ENCODE data around the gene DHRS7.

Gene DHRS7

DNA sequence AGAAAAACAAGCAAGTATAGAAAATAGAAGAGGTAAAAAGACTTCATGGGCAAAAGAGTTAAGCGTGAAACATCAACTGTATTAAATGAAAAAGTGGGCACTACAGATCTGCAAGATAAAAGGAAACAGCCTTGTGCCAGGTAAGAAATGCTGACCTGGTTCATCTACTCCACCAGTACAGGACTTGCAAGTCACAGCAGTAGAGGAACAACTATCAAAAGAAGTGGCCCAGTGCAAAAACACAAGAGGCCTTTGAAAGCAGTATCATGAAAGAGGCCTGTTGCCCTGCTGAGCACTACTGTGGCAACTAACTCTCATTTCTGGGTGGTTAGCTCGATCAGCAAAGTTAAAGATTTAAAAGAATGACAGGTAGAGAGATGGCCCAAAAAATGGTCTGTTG lies 10.5 kb downstream of the DHRS7 start:
- TF ChIP-seq, protein P1, sequence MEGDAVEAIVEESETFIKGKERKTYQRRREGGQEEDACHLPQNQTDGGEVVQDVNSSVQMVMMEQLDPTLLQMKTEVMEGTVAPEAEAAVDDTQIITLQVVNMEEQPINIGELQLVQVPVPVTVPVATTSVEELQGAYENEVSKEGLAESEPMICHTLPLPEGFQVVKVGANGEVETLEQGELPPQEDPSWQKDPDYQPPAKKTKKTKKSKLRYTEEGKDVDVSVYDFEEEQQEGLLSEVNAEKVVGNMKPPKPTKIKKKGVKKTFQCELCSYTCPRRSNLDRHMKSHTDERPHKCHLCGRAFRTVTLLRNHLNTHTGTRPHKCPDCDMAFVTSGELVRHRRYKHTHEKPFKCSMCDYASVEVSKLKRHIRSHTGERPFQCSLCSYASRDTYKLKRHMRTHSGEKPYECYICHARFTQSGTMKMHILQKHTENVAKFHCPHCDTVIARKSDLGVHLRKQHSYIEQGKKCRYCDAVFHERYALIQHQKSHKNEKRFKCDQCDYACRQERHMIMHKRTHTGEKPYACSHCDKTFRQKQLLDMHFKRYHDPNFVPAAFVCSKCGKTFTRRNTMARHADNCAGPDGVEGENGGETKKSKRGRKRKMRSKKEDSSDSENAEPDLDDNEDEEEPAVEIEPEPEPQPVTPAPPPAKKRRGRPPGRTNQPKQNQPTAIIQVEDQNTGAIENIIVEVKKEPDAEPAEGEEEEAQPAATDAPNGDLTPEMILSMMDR (IDR thresholded peaks at IDR 0.05; ENCODE audit: low read depth, low read length, poor library complexity, severe bottlenecking) = no peak
- TF ChIP-seq EZH2phosphoT487 (IDR thresholded peaks at IDR 0.05; ENCODE audit: borderline replicate concordance, low read length) = no peak
- Histone ChIP-seq H3K4me3 (ENCODE audit: low read length) (no peak overlapping the region), H3K27ac (ENCODE audit: low read depth, low read length) (no peak overlapping the region), H3K9me2 (replicated peaks; ENCODE audit: control insufficient read depth, low read length) (no peaks in the 10 kb centered on the region), H3K9me3 (ENCODE audit: control insufficient read depth, insufficient read depth, low read length) (no peaks in the 10 kb centered on the region), H3K4me1 (ENCODE audit: control insufficient read depth, low read length) (peaks cover 5% of the 10 kb centered on the region; the same call in 1 of the 2 replicates), H3K79me2 (ENCODE audit: control insufficient read depth, low read length) (peaks cover 7% of the 10 kb centered on the region), H3K36me3 (ENCODE audit: control insufficient read depth, low read length) (peaks cover 48% of the 10 kb centered on the region), H4K20me1 (ENCODE audit: control insufficient read depth, insufficient read depth, low read depth, low read length) (no peaks in the 10 kb centered on the region; the same call in 1 of the 2 replicates), H3F3A (ENCODE audit: control insufficient read depth, insufficient read depth) (no peaks in the 10 kb centered on the region; the same call in 1 of the 2 replicates), H3K4me2 (ENCODE audit: low read length) (no peak overlapping the region), H3K27me3 (ENCODE audit: control insufficient read depth, low read length) (no peaks in the 10 kb centered on the region)

DNA sequence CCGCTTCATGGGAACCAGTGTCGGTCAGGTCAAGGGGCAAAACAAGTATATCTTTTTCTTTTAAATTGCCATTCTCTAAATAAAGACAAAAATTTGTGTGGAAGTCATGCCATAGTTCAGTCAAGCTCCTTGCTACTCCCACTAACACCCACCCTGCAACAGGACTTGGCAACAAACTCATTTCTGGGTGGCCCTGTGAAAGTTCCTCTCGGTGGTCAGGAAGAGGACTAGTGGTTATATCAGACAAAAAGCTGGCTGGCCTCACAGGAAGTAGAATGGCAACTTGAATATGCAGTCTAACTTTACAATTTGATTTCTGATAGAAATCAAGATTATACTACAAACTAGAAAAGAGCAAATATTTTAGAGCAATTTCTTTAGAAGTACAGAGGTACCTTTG lies 11.2 kb downstream of the DHRS7 start:
- H3K27me3 ChIP-seq (ENCODE audit: control insufficient read depth, low read length) = no peaks in the 10 kb centered on the region
- no peaks in the 10 kb centered on the region for H3K9me2 ChIP-seq (replicated peaks; ENCODE audit: control insufficient read depth, low read length)
- TF ChIP-seq, protein P1 (IDR thresholded peaks at IDR 0.05; ENCODE audit: low read depth, low read length, poor library complexity, severe bottlenecking) = no peak
- TF ChIP-seq EZH2phosphoT487 (IDR thresholded peaks at IDR 0.05; ENCODE audit: borderline replicate concordance, low read length) = no peak
- H3K36me3 ChIP-seq (ENCODE audit: control insufficient read depth, low read length) = peaks cover 55% of the 10 kb centered on the region
- no peaks in the 10 kb centered on the region; the same call in 1 of the 2 replicates for H4K20me1 ChIP-seq (ENCODE audit: control insufficient read depth, insufficient read depth, low read depth, low read length)
- no peaks in the 10 kb centered on the region for H3K9me3 ChIP-seq (ENCODE audit: control insufficient read depth, insufficient read depth, low read length)
- H3K4me3 ChIP-seq (ENCODE audit: low read length) = no peak overlapping the region
- H3K4me1 ChIP-seq (ENCODE audit: control insufficient read depth, low read length) = peaks cover 5% of the 10 kb centered on the region; the same call in 1 of the 2 replicates
- no peaks in the 10 kb centered on the region; the same call in 1 of the 2 replicates for H3F3A ChIP-seq (ENCODE audit: control insufficient read depth, insufficient read depth)
- no peak overlapping the region for H3K27ac ChIP-seq (ENCODE audit: low read depth, low read length)
- H3K4me2 ChIP-seq (ENCODE audit: low read length) = no peak overlapping the region
- H3K79me2 ChIP-seq (ENCODE audit: control insufficient read depth, low read length) = peaks cover 6% of the 10 kb centered on the region

DNA sequence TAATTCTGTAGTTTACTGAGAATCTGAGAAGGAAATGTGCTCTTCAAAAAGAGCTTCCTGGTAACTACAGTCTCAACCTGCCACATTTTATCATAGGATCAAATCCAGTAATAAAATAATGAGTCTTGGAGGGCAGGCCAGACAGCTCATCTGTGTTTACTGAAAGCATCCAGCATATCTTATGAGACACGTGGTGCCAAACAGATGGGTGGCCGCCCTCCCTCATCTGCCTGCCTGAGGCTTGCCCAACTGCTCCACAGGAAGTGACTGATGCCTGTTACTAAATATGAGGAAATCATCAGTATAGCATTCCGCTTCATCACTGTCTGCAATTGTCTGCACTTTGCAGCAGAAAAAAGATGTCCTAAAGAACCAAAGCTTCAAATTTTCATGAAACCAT lies 13.5 kb downstream of the DHRS7 start:
- Histone ChIP-seq H3K27ac (ENCODE audit: low read depth, low read length) (no peak overlapping the region), H3K36me3 (ENCODE audit: control insufficient read depth, low read length) (peaks cover 70% of the 10 kb centered on the region), H3K9me2 (replicated peaks; ENCODE audit: control insufficient read depth, low read length) (no peaks in the 10 kb centered on the region), H3K4me1 (ENCODE audit: control insufficient read depth, low read length) (peaks cover 5% of the 10 kb centered on the region; the same call in 1 of the 2 replicates), H3K79me2 (ENCODE audit: control insufficient read depth, low read length) (no peaks in the 10 kb centered on the region), H3K4me2 (ENCODE audit: low read length) (no peak overlapping the region), H3K4me3 (ENCODE audit: low read length) (no peak overlapping the region), H3F3A (ENCODE audit: control insufficient read depth, insufficient read depth) (no peaks in the 10 kb centered on the region; the same call in 1 of the 2 replicates), H3K9me3 (ENCODE audit: control insufficient read depth, insufficient read depth, low read length) (no peaks in the 10 kb centered on the region), H4K20me1 (ENCODE audit: control insufficient read depth, insufficient read depth, low read depth, low read length) (no peaks in the 10 kb centered on the region), H3K27me3 (ENCODE audit: control insufficient read depth, low read length) (no peaks in the 10 kb centered on the region)
- TF ChIP-seq EZH2phosphoT487 (IDR thresholded peaks at IDR 0.05; ENCODE audit: borderline replicate concordance, low read length) = no peak
- TF ChIP-seq, protein P1 (IDR thresholded peaks at IDR 0.05; ENCODE audit: low read depth, low read length, poor library complexity, severe bottlenecking) = no peak
